Right renal cortex interstitium (tissue), 3 donors: ENCODE data around the gene GAP43. TPM values are rescaled to one million over a fixed set of nuclear protein-coding genes. Genes with fewer than 3 reads are reported as not detected.
A peak's percentile ranks its signal among the peaks of the same experiment; 100 is the strongest.
"Not testable (repeated sequence)": the region's sequence is repeated elsewhere in the genome, so short reads cannot be mapped to it uniquely, and the experiment has no call there.

Experiments
- DNase-seq, 3 donors: peaks; one replicate each; pipeline ENCODE4 v3.0.0-alpha.2; 2013; ENCODE audit warnings: low read depth in 3 of 3, low spot score in 2 of 3
- polyA plus RNA-seq, 3 donors: library from polyadenylated mRNA; unstranded; fragments of 120-200 nt; gene quantifications; one replicate each; pipeline ENCODE4 v1.2.1, GENCODE V29; 2013; ENCODE audit not compliant: insufficient read length in 3 of 3

GAP43 gene
- polyA plus RNA-seq, 3 donors: 0.35 to 0.39 (median 0.37) TPM

DNA sequence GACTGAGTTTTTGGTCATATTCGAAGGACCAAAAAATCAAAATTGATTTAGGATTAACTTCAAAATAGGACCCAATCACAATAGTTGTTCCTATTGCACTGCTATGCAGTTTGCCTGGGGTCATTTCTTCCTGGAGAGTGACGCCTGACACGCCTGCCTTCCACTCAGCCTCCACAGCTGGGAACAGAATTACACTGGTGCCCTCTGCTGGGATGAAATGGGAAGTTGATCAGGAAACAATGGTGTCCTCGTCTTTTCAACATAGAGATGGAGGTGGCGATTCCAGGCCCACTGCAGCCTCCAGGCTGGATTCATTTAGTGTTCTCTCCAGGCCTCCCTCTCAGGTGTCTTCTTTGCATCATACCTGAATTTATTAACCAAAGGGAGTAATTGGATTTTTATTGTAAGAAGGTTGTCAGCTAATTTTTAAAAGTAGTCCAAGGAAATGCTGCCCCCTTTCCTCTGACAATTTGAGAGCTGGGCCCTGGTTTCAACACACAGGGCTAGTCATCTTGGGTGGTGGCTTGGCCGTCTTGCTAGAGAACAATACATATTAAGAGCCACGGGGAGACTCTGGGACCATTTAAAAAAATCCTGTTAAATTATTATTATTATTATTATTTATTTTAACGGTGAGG is 69.7 kb downstream of the GAP43 start:
- DNase-seq: peak; percentile 48 to 65 (median 62)

DNA sequence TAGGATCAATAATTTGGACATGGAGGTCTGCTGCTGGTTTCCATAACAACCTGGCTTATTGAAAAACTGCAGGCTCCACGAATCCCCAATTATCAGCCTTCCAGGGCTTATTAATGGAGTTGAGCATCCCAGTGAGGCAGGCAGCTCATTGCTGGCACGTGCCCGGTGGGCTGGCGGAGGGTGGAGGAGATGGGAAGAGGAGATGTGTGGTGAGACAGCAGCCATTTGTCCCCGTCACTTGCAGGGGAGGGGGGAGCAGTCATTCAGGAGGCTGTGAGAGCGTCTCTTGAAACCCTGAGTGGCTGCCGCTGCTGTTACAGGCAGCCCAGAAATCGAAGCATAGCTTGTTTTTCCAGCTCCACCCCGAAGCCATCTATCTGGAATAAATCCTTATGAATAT is 70.6 kb downstream of the GAP43 start:
- DNase-seq: no peak

DNA sequence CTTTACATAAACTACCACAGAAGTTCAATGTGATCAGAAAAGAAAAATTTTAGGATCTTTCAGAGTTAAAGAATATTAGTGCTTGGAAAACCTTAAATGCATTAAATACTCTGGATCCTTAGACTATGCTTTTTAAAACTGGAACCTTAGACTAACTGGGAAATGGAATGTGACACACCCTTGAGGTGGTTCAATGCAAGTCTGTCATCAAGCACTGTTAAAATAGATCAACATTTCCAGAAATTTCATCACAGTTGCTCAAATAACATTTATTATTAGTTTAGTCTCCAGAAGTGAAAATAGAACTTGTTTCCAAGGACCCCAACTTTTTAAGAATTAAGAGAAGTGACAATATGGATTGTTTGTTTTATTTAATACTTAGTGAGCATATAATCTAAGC is 71.8 kb downstream of the GAP43 start:
- DNase-seq: no peak

DNA sequence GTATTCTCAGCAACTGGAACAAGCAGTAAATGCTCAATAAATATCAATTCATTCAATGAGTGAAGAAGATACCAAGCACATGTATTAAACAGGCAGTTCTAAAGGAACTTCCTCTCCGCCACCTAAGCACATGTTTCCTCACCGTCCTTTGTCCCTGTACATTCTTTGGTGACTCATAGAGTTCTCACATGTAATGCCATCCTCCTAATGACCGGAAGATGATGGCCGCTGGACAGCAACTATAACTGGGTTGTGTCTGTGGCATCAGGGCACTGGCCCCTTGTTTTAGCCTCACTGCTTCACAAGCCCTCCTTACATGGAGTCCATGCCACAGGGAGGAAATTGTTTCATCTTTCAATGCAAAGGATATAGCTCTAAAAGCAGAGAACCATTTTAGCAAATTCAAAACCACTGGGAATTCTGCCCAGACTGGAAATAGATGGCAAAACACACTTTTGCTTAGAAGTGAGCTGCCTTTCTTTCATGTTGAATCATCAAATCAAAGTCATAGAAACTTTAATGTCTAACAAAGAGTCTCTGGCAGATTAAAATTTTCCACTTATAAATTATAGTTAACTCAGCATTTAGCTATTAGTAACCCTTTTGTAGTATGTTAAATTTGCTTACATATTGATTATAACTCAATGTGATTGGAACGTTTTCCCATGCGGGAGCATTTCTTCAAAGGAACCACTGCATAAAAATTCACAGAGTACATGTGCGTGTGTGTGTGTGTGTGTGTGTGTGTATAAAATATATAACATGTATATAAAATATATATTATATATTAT is 74.1 kb downstream of the GAP43 start:
- DNase-seq: no peak

DNA sequence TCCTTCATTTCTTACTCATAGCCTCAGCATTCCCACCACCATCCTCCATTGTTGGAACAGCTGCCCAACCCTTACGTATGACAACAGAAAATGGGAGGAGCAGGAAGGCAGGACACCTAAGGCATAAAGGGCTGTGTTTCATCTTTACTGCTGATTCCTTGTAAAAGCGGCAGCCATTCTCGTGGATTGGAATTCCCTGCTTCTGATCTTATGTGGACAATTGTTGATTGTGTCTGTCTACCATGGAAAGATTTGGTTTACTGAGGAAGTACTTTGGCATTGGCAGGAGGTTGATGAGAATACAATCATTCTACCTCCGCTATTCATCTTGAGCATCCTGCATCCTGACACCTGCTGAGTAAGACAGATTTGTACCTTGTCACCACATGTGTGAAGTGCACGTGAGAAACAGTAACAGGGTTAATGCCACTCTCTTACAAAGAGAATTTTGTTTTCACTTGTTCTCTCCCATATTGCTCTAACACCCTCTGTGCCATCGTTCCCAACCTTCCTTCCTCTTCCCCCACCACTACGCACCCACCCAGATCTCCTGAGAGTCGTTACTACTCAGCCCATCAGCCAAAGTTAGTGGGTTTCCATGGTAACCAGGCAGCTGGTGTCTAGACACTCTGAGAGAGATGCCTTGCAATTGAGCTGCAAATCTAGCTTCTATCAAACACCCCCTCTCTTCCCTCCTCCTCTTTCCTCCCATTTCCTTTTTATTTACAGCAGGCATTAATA is 75.7 kb downstream of the GAP43 start:
- no peak for DNase-seq

DNA sequence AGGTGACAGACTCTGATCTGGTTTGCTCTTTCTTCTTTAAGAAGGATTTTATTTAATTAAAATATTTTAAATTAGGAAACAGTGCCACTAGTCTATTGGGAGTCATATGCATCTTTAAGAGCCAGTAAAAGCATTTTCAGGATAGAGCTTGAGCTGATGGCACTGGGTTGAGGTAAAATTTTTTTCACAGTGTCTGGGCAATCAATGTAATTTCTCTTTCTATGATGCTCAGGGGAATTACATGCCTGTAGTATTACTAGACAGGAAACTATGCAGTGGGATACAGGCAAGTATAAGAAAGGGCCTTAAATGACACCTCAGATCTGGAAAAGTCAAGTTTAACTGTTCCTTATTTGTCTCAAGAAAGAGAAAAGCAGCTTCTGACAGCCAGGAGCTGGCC is 76.4 kb downstream of the GAP43 start:
- DNase-seq: no peak

DNA sequence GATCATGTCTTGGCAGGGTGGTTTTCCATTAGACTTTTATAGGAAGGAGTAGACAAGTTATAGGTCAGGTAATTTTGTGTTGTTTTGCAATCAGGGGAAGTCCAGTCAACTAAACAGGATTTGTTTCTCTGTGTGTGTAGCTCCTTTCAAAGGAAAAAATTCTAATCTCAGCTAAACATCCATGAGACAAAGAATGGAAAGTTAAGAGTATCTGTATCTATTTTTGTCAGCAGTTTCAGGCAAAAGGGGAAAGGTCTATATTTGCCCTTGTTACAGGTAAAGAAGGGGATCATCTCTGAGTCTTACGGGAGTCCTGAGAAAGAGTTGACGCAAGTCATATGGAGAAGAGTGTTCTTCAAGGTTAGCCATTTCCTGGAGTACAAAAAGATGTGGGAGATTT is 79.3 kb downstream of the GAP43 start:
- no peak for DNase-seq

DNA sequence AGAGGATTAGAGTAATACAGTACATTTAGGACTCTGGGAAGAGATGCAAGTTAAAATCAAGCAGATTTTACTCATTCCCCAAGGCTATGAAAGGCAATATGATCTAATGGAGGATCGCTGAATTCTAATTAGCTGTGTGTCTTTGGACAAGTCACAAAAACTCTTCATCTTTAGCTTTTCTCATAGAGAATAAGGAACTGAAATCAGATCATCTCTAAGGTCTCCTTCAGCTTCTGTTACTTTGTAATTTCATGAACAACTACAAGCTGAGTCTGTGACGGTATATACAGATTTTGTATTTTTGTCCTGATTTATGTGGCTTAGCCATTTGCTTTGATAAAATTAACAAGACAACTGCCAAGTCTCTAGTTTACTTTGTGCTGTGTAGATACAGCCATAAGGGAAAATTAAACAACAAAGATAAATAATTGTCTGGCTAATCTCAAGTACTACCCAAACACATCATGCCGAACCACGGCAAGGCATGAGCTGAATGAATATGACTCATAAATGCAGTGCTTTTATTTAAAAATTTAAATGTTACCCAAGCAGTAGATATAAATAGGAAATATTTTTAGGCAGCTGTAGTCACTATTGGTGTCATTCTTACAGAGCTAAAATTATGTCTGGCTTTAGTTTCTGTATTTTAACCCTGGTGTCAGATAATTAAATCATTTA is 81.5 kb downstream of the GAP43 start:
- DNase-seq: no peak

DNA sequence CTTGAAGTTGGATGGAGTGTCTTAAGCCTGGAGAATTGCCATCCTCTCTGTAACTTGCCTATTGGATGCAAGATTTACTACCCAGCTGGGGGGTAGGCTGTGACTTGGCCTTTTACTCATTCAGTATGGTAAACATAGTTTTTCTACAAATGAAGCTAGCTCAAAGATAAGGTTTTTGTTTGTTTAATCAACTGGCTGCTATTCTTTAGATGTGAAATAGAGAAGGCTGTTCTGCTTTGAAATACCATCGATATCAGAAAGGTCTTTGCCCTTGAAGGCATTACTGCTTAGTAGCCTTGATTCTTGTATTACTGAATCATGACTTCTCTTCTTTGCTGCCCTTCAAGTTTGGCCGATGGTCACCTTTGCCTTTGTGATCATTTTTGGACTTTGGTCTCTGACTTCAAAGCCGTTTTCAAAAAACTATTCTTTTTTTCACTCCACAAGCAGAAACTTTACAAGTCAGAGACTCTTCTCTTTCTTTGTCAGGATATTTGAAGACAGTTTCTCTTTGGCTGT is 83.1 kb downstream of the GAP43 start:
- no peak for DNase-seq

DNA sequence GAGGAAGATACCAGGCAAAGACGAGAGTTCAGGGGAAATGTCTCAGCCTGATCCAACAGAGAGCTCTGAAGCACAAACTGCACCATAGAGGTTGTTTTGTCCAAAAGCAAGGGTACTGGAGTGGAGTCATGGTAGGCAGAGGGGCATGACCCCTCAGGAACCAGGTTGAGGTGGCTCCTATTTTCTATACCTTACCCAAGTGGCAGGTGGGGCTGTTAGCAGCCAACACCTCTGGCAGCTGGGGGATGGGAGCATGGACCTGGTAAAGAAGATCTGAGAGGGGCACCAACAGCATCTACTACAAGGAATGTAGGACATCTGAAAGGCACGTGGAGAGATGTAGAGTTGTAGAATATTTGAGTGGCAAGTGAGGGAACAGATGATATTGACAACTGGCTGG is 85.2 kb downstream of the GAP43 start:
- DNase-seq: no peak

DNA sequence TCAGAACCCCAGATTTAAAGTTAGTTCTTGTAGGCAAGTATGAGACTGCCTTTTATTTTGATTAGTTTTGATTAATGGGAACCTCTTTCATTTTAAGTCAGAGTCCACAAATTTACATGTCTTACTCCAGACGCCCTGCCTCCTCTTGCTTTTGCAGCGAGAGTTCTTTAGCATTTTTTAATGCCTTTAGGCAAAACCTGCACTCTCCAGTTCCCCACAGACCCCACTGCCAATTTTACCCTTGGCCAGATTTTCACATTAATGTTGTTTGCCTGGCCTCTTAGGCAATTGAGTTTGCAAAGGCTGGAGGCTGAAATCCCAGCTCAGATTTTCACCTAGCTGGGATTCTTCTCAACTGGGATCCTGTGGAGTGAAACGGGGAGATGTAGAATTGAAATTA is 85.8 kb downstream of the GAP43 start:
- no peak for DNase-seq

DNA sequence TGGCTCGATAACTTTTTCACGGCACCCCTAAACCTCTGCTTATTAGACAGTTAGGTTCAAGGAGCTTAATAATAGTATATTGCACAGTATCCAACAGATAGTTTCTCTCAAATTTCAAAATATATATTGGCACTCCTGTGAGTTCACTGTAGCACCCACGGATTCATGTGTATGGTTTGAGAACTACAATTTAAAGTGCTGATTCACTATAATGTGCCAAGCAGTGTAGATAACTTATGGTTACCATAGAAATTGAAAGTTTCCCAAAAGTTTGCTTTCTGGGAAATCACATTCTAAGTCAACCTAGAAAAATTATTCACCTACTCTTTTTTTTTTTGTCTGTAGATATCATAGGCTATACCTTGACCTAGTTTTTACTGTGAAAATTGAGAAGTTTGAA is 86.6 kb downstream of the GAP43 start:
- no peak for DNase-seq

DNA sequence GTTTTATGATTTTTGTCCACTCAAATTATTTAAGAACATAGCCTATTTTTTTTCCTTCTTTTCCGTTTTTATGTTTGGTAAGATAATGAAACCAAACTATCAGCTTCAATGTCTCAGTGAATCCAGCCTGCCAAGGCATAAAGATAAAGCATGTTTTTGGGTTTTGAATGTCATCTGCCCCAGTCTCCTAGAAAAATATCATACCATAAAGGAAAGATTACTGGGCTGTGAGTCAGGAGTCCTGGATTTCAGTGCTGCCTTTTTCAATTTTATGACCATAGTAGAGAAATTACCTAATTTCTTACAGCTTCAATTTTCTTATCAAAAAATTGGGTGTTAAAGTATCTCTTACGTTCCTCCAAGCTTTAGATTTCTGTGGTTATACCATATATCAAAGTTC is 87.5 kb downstream of the GAP43 start:
- DNase-seq: no peak

DNA sequence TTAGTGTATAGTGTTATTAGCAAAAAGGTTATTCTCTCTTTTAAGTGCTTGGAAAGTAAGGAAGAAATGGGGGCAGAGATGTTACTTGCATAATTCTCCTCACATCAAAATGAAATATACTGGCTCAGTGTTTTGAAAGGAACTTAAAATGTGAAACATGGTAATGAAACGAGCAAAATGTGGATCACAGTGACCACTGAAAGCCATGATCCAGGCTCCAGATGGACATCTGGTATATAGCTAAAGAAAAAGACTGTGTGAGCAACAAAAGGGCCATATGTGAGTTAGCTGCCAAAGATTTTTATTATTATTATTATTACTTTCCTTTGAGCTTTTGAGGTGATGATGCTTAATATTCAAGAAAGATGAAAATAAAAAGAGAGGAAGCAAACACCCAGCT is 89.6 kb downstream of the GAP43 start:
- no peak for DNase-seq

DNA sequence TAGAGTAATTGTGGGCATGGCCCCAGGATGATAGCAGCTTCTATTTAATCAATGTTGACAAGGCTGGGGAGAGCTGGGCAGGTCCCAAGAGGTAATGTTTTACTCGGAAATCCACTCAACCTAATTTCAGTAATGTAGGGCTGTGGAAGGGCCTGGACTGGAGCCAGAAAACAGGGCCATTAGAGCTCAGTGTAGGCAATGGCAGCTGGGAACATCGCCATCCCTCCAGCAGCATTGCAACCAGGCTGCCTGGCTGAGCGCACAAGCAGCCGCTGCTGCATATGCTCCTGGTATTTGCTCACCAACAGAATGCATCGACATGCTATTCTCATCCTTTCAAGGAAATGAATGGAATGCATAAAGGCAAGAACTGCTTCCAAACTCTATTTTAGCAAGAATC is 90.0 kb downstream of the GAP43 start:
- DNase-seq: no peak

DNA sequence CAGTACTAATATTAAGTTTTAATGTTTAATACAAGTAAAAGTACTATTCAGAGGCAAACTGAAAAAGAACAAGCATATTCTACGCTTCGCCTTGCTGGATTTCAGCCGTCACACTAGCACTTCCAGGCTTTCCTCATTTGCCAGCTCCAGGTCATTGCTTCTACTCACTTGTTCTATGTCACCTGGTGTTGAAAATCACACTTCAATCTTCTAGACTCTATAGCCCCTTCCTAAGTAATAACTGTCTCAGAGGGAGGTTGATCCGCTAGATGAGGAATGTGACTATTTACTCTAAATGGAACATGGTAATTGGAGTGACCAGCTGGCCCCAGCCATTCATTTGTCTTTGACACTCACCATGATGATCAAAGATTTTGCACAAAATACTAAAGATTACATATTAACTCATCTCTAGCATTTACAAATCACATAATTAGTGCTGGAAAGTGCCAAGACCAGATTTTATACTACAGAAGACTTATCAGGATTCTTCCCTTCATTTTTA is 92.0 kb downstream of the GAP43 start:
- no peak for DNase-seq

DNA sequence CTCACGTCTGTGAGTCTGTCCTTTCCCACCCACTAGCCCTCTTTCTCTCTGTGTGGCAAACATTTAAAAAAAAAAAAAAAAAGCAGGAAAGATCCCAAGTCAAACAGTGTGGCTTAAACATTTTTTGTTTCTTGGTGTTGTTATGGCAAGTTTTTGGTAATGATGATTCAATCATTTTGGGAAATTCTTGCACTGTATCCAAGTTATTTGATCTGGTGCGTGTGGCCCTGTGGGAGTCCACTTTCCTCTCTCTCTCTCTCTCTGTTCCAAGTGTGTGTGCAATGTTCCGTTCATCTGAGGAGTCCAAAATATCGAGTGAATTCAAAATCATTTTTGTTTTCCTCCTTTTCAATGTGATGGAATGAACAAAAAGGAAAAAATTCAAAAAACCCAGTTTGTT is 97.7 kb downstream of the GAP43 start:
- DNase-seq: no peak

DNA sequence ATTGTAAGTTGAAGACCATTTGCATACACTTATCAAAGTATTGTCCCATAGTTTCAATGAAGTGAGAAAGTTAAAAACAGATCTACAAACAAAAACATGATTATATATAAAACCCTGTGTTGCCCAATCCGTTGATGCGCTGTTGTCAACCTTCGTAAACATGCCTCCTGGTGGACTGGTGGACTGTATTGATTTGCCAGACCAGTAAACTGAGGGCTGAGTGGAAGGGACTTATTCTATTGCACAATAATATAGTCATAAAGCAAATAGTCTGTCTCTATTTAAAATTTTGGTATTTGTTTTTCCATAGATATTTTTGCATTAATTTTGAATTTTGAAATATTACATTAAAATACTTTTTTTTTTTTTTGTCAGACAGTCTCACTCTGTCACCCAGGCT is 102.5 kb downstream of the GAP43 start:
- no peak for DNase-seq

DNA sequence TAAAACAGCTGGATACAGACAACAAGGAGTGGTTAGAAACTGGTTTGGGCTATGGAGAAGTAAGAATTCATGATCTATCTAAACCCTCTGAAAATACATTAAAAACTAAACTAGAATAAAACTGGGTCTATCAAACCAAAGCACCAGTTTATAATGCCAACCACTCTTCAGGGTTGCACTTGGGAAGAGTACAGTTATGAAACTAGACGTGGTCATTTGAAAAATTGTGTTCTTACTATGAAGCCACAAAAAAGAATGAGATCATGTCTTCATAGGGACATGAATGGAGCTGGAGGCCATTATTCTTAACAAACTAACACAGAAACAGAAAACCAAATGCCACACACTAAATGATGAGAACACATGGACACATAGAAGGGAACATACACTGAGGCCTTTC is 103.8 kb downstream of the GAP43 start:
- DNase-seq: no peak

DNA sequence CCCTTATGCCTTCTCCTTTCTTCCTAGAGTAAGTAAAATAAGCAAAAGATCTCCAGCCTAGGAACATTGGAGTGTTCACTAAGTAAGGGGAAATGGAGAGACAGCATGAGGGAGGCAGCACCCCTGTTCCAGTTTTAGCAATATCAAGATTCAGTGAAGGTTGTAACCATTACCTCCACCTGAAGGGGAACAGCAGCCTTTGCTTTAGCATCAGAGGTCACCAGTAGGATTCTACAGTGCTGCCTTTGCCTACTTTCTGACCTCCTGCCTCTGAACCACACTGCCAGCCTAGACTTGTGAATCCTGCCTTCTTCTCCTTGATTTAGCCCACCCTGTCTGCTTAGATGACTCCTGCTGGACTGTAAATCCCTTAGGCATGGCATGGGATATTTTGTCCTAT is 104.7 kb downstream of the GAP43 start:
- no peak for DNase-seq

DNA sequence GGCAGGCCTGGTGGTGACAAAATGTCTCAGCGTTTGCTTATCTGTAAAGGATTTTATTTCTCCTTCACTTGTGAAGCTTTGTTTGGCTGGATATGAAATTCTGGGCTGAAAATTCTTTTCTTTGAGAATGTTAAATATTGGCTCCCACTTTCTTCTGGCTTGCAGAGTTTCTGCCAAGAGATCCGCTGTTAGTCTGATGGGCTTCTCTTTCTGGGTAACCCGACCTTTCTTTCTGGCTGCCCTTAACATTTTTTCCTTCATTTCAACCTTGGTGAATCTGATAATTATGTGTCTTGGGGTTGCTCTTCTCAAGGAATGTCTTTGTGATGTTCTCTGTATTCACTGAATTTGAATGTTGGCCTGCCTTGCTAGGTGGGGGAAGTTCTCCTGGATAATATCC is 113.0 kb downstream of the GAP43 start:
- not testable (repeated sequence) for DNase-seq
